HG03095 (cell line): ENCODE results near the gene AKAP12.
"Not testable (repeated sequence)": the region's sequence is repeated elsewhere in the genome, so short reads cannot be mapped to it uniquely, and the experiment has no call there.

Experiments used
- ATAC-seq: cut with Tn5 transposase; IDR thresholded peaks from one replicate; pipeline ENCODE4 v1.9.1; 2021; ENCODE audit warnings: moderate library complexity; ENCODE audit not compliant: unreplicated experiment

AKAP12 gene

GRCh38 chr6:151340219-151340978, 100.6 kb downstream of the AKAP12 start:
- no peak for ATAC-seq

- ATAC-seq: no peak
Observed at GRCh38 chr6:151341476-151342195, 101.9 kb downstream of the AKAP12 start.

- ATAC-seq: not testable (repeated sequence)
Observed at GRCh38 chr6:151342750-151343149, 103.0 kb downstream of the AKAP12 start.

GRCh38 chr6:151349651-151350270, 110.0 kb downstream of the AKAP12 start:
- ATAC-seq: no peak

GRCh38 chr6:151350442-151351145, 110.8 kb downstream of the AKAP12 start:
- no peak for ATAC-seq

GRCh38 chr6:151351146-151351700, 111.5 kb downstream of the AKAP12 start:
- no peak for ATAC-seq

GRCh38 chr6:151351731-151352130, 112.0 kb downstream of the AKAP12 start:
- no peak for ATAC-seq

GRCh38 chr6:151352410-151353396, 112.9 kb downstream of the AKAP12 start:
- ATAC-seq: no peak

- no peak for ATAC-seq
Observed at GRCh38 chr6:151353795-151354194, 114.0 kb downstream of the AKAP12 start.

- ATAC-seq: not testable (repeated sequence)
Observed at GRCh38 chr6:151356983-151357382, 117.2 kb downstream of the AKAP12 start.

GRCh38 chr6:151357758-151358436, 118.1 kb downstream of the AKAP12 start:
- ATAC-seq: no peak

- ATAC-seq: no peak
Observed at GRCh38 chr6:151358475-151358874, 118.7 kb downstream of the AKAP12 start.

- ATAC-seq: no peak
Observed at GRCh38 chr6:151359486-151359885, 119.7 kb downstream of the AKAP12 start.

- no peak for ATAC-seq
Observed at GRCh38 chr6:151365233-151365632, 125.5 kb downstream of the AKAP12 start.

GRCh38 chr6:151370509-151371078, 130.8 kb downstream of the AKAP12 start:
- no peak for ATAC-seq

GRCh38 chr6:151372164-151372563, 132.4 kb downstream of the AKAP12 start:
- ATAC-seq: no peak

GRCh38 chr6:151374036-151374683, 134.4 kb downstream of the AKAP12 start:
- ATAC-seq: no peak

- no peak for ATAC-seq
Observed at GRCh38 chr6:151375833-151376232, 136.1 kb downstream of the AKAP12 start.
